AG09319 (cell line): ENCODE results near the gene RMI1.

ENCODE experiments used
- DNase-seq: peaks from one replicate; pipeline ENCODE4 v3.0.0-alpha.2; 2010; ENCODE audit warnings: low read depth; ENCODE audit errors: extremely low read depth
- TF ChIP-seq, protein P1 (sequence below): IDR thresholded peaks from 2 replicates; pipeline ENCODE4 v1.5.1; 2011; ENCODE audit warnings: low read depth, mild to moderate bottlenecking, inconsistent platforms, low read length, moderate library complexity

The RMI1 gene

DNA sequence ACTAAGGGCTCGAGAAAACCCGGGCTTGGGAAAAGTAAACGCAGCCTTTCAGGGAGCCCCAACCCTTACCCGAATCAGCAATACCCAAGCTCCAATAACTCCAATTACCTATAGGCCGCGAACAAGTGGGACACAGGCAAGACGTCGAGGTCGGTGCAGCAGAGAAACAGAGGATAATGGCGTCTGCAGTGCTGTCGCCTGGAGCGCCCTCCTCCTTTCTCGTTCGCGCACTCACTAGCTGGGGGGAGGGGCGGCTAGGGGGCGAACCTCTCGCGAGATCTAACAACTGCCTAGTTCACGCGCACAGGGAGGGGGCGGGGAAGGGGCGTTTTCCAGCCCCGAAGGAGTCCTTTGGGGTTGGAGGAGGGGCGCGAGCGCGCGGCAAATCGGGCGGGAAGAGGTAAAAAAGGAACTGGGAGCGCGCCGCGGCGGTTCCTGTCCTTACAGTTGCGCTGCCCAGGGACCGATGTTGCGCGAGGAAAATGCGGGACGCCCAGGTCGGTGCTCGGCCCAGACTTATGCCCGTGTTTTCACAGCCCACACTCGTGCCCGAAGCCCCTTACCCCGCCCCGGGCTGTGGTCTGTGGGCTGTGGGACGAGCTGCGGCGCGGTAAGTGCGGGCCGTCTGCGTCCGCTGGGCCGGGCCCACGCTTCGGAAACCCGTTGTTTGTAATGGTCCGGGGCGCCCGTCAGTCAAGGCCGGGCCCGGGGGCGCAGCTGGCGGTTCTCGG is at the start of gene RMI1:
Gene RMI1 (plus strand): TSS at position 411 of the 731 bp plus-strand sequence. CDS start 20,182 bp downstream, outside the sequence.
- DNase-seq: peak; percentile 97
- TF ChIP-seq, protein P1, sequence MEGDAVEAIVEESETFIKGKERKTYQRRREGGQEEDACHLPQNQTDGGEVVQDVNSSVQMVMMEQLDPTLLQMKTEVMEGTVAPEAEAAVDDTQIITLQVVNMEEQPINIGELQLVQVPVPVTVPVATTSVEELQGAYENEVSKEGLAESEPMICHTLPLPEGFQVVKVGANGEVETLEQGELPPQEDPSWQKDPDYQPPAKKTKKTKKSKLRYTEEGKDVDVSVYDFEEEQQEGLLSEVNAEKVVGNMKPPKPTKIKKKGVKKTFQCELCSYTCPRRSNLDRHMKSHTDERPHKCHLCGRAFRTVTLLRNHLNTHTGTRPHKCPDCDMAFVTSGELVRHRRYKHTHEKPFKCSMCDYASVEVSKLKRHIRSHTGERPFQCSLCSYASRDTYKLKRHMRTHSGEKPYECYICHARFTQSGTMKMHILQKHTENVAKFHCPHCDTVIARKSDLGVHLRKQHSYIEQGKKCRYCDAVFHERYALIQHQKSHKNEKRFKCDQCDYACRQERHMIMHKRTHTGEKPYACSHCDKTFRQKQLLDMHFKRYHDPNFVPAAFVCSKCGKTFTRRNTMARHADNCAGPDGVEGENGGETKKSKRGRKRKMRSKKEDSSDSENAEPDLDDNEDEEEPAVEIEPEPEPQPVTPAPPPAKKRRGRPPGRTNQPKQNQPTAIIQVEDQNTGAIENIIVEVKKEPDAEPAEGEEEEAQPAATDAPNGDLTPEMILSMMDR: no peak

DNA sequence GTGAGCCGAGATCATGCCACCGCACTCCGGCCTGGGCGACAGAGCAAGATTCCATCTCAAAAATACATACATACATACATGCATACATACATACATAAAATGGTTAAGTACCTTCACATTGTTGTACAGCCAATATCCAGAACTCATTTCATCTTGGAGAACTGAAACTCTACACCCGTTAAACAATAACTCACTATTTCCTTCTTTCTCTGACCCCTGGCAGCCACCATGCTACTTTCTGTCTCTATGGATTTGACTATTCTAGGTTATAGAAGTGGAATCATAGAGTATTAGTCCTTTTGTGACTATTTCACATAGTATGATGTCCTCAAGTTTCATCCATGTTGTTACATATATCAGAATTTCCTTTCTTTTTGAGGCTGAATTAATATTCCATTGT is 49.7 kb upstream of the RMI1 start:
- TF ChIP-seq, protein P1: no peak
- no peak for DNase-seq

DNA sequence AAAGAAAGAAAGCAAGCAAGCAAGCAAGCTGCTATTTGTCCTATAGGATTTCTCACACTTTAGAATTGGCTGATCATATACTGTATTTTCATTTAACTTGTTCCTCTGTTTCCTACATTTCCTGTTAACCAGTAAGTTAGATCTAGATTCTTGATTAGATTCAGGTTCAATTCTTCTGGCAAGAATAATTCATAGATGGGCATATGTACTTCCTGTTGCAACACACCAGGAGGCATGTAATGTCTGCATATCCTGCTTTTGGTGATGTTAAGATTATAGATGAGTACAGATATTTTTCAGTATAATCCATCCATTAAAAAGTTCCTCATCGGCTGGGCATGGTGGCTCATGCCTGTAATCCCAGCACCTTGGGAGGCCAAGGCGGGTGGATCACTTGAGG is 48.6 kb upstream of the RMI1 start:
- TF ChIP-seq, protein P1: no peak
- DNase-seq: no peak

DNA sequence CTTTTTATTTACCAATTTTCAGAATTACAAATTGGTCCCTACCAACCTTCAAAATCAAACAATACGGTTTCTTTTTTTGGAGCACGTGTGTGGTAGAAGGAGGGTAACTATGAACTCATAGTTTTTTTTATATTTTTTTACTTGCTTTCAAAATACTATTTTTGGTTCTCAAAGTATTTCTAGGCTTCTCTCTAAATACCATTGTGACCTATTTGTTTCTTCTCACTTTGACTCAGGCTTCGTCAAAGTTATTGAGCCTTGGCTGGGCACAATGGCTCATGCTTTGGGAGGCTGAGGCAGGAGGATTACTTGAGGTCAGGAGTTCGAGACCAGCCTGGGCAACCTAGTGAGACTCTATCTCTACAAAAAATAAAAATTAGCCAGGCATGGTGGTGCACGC is 47.8 kb upstream of the RMI1 start:
- TF ChIP-seq, protein P1: no peak
- DNase-seq: no peak

DNA sequence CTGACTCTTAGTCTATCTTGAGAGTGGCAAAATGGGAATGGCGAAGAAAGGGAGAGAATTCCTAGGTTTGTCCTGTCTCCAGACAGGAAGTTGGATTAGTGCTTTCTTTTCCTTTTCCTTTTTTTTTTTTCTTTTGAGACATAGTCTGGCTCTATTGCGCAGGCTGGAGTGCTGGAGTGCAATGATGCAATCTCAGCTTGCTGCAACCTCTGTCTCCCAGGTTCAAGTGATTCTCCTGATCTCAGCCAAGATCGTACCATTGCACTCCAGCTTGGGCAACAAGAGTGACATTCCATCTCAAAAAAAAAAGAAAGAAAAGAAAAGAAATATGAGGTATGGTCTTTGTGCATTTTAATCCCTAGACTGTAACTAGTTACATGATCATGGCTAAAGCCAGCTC is 46.8 kb upstream of the RMI1 start:
- DNase-seq: no peak
- TF ChIP-seq, protein P1: no peak

DNA sequence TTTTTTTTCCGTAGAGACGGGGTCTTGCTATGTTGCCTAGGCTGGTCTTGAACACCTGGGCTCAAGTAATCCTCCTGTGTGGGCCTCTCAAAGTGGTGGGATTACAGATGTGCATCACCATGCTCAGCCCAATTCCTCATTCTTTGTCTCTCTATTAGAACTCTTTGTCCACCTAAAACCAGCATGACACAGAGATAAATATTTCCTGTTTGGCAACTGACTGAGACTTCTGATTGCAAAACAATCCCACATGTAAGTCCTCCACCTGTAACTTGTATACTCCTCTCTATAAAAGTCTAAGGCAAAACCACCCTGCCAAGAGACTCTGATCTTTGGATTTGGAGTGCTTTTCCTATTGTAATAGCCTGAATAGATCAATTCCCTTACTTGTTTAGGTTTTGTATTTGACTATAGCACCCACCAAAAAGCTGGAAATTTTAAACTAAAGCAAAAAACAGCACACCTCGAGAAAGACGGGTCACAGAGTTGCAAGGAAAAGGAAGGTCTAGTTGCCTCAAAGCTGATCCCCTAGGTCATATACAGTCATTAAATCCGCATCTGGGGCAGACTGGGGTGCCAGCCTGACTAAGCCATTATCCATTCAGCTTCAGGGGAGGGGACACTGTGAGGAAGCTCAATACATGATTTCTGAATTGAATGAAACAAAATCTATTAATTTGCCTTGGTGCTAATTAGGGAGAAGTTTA is 45.9 kb upstream of the RMI1 start:
- TF ChIP-seq, protein P1: no peak
- DNase-seq: no peak

DNA sequence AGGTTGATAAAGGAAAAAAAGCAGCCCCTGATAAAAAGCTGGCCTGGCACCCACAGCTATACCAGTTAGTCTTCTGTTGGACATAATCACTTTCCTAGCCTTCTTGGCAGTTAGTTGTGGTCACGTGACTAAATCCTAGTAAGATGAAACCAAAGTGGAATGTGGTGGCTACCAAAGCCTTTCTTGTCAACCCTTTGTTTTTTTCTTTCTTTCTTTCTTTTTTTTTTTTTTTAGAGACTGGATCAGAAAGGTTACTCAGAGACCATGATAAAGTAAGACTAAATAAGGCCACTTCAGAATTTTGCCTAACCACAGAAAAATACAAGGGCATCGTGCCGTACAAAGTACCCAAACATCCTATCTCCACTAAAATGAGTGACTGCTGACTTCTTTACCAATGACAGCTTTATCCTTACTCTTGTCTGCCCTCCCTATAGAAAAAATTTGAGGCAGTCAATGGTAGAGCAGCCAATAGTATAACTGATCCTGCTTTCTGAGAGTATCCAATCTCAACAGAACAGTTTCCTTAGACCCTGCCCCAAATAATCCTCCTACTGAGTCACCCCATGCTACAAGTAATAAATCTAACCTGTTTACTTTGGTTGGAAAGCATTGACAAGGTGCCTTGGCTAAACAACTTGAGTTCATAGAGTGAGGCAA is 45.2 kb upstream of the RMI1 start:
- TF ChIP-seq, protein P1: no peak

More for the DNA sequence above, 45.2 kb upstream of the RMI1 start:
- DNase-seq: peak; percentile 70
